A549 (cell line): ENCODE data around the gene SUMO3. TPM values are rescaled to one million over a fixed set of nuclear protein-coding genes. Genes with fewer than 3 reads are reported as not detected.

Source experiments
- CBX8 ChIP-seq: fragments of 200-600 bp; sonication (generic); IDR thresholded peaks from 2 replicates; pipeline ENCODE4 v1.6.1; 2016
- CHD2 ChIP-seq: fragments of 150-350 bp; IDR thresholded peaks from 2 replicates; pipeline ENCODE4 v1.6.1; 2014; ENCODE audit warnings: low read length; ENCODE audit not compliant: partially characterized antibody
- CHD4 ChIP-seq: fragments of 200-600 bp; sonication (generic); IDR thresholded peaks from 2 replicates; pipeline ENCODE4 v1.6.1; 2016; ENCODE audit warnings: antibody characterized with exemption, mild to moderate bottlenecking, borderline replicate concordance
- EHF ChIP-seq: fragments of 250-450 bp; sonication (Bioruptor Pico); IDR thresholded peaks from 2 replicates; pipeline ENCODE4 v1.5.0; 2020; ENCODE audit warnings: mild to moderate bottlenecking
- EHMT2 ChIP-seq: fragments of 200-600 bp; sonication (generic); IDR thresholded peaks from 2 replicates; pipeline ENCODE4 v1.6.1; 2016; ENCODE audit warnings: antibody characterized with exemption, low read depth, mild to moderate bottlenecking, moderate library complexity
- EP300 ChIP-seq, 2 experiments: fragments of >200 bp; sonication (Bioruptor Twin); formaldehyde crosslinking; IDR thresholded peaks; 2 replicates in 1 of 2; 3 replicates in 1 of 2; pipeline ENCODE4 v1.6.1; 2016 to 2017
- ESRRA ChIP-seq: fragments of 150-350 bp; IDR thresholded peaks from 2 replicates; pipeline ENCODE4 v1.6.1; 2014; ENCODE audit warnings: mild to moderate bottlenecking, low read length, borderline replicate concordance
- FOSB ChIP-seq: fragments of 250-450 bp; sonication (Bioruptor Pico); IDR thresholded peaks from 2 replicates; pipeline ENCODE4 v1.5.0; 2020; ENCODE audit warnings: mild to moderate bottlenecking, moderate library complexity
- FOSL2 ChIP-seq, 2 experiments: fragments of 450-650 bp in 1 of 2; fragments of >200 bp in 1 of 2; sonication (Bioruptor Twin) in 1 of 2; formaldehyde crosslinking; IDR thresholded peaks; 2 replicates each; pipeline versions ENCODE4 v1.5.0 to v1.6.1; 2016 to 2020; ENCODE audit warnings: mild to moderate bottlenecking in 1 of 2, moderate library complexity in 1 of 2
- GATA3 ChIP-seq: IDR thresholded peaks from 2 replicates; pipeline ENCODE4 v1.6.1; 2012; ENCODE audit warnings: borderline replicate concordance
- HEYL ChIP-seq: fragments of 250-450 bp; sonication (Bioruptor Pico); IDR thresholded peaks from 2 replicates; pipeline ENCODE4 v1.8.0; 2021; ENCODE audit warnings: mild to moderate bottlenecking, moderate library complexity
- HOXA7 ChIP-seq: fragments of 250-450 bp; sonication (Bioruptor Pico); IDR thresholded peaks from 2 replicates; pipeline ENCODE4 v1.5.0; 2020; ENCODE audit warnings: mild to moderate bottlenecking, moderate library complexity
- HOXB5 ChIP-seq: fragments of 250-450 bp; sonication (Bioruptor Pico); IDR thresholded peaks from 2 replicates; pipeline ENCODE4 v1.5.0; 2020; ENCODE audit warnings: mild to moderate bottlenecking, moderate library complexity
- JUNB ChIP-seq: fragments of >200 bp; sonication (Bioruptor Twin); formaldehyde crosslinking; IDR thresholded peaks from 2 replicates; pipeline ENCODE4 v1.6.1; 2016
- KDM5A ChIP-seq: fragments of 200-600 bp; sonication (generic); IDR thresholded peaks from 2 replicates; pipeline ENCODE4 v1.6.1; 2016; ENCODE audit warnings: antibody characterized with exemption, mild to moderate bottlenecking
- MAFK ChIP-seq: fragments of 450-650 bp; IDR thresholded peaks from 2 replicates; pipeline ENCODE4 v1.6.1; 2014; ENCODE audit not compliant: partially characterized antibody
- MAZ ChIP-seq: fragments of 150-350 bp; IDR thresholded peaks from 2 replicates; pipeline ENCODE4 v1.6.1; 2014; ENCODE audit warnings: antibody characterized with exemption, low read depth, low read length, borderline replicate concordance
- MYC ChIP-seq: IDR thresholded peaks from 2 replicates; pipeline ENCODE4 v1.6.1; 2012; ENCODE audit warnings: mild to moderate bottlenecking, inconsistent platforms, low read length, improper control_type of control experiment, borderline replicate concordance
- NFE2L2 ChIP-seq: fragments of 150-350 bp; conservative IDR thresholded peaks from 2 replicates; pipeline ENCODE4 v1.6.1; 2014; ENCODE audit warnings: low read length
- NPAS2 ChIP-seq: fragments of 250-450 bp; sonication (Bioruptor Pico); IDR thresholded peaks from 2 replicates; pipeline ENCODE4 v1.8.0; 2022; ENCODE audit warnings: mild to moderate bottlenecking, moderate library complexity, borderline replicate concordance
- NR3C1 ChIP-seq: fragments of >200 bp; sonication (Bioruptor Twin); formaldehyde crosslinking; IDR thresholded peaks from 3 replicates; pipeline ENCODE4 v1.6.1; 2017
- PHF8 ChIP-seq: fragments of 200-600 bp; sonication (generic); IDR thresholded peaks from 2 replicates; pipeline ENCODE4 v1.6.1; 2016; ENCODE audit warnings: low read depth, mild to moderate bottlenecking, antibody characterized with exemption, moderate library complexity, borderline replicate concordance
- POLR2A ChIP-seq: IDR thresholded peaks from 2 replicates; pipeline ENCODE4 v1.6.1; 2012; ENCODE audit warnings: mild to moderate bottlenecking, low read length
- POLR2AphosphoS2 ChIP-seq: conservative IDR thresholded peaks from 2 replicates; pipeline ENCODE4 v1.6.1; 2012; ENCODE audit warnings: low read length, improper control_type of control experiment, inconsistent platforms
- RAD21 ChIP-seq, 2 experiments: fragments of >200 bp in 1 of 2; sonication (Bioruptor Twin) in 1 of 2; formaldehyde crosslinking in 1 of 2; IDR thresholded peaks in 1 of 2; conservative IDR thresholded peaks in 1 of 2; 2 replicates in 1 of 2; 3 replicates in 1 of 2; pipeline ENCODE4 v1.6.1; 2012 to 2018; ENCODE audit warnings: inconsistent platforms in 1 of 2
- RARB ChIP-seq: fragments of 250-450 bp; sonication (Bioruptor Pico); IDR thresholded peaks from 2 replicates; pipeline ENCODE4 v1.8.0; 2021; ENCODE audit warnings: mild to moderate bottlenecking, moderate library complexity
- RCOR1 ChIP-seq: fragments of 150-350 bp; IDR thresholded peaks from 2 replicates; pipeline ENCODE4 v1.6.1; 2014; ENCODE audit warnings: antibody characterized with exemption, low read length, low read depth
- RFX5 ChIP-seq: fragments of 450-650 bp; IDR thresholded peaks from 2 replicates; pipeline ENCODE4 v1.7.1; 2014; ENCODE audit warnings: antibody characterized with exemption, mild to moderate bottlenecking, moderate library complexity
- RNF2 ChIP-seq: fragments of 200-600 bp; sonication (generic); IDR thresholded peaks from 2 replicates; pipeline ENCODE4 v1.6.1; 2016; ENCODE audit warnings: low read depth, mild to moderate bottlenecking, antibody characterized with exemption, moderate library complexity, borderline replicate concordance
- SMC3 ChIP-seq: fragments of >200 bp; sonication (Bioruptor Twin); formaldehyde crosslinking; IDR thresholded peaks from 3 replicates; pipeline ENCODE4 v1.6.1; 2018; ENCODE audit warnings: inconsistent platforms
- SREBF2 ChIP-seq: fragments of 450-650 bp; IDR thresholded peaks from 2 replicates; pipeline ENCODE4 v1.6.1; 2014; ENCODE audit warnings: mild to moderate bottlenecking, moderate library complexity
- TFCP2L1 ChIP-seq: fragments of 250-450 bp; sonication (Bioruptor Pico); IDR thresholded peaks from 2 replicates; pipeline ENCODE4 v1.5.0; 2021; ENCODE audit warnings: mild to moderate bottlenecking
- TP53 ChIP-seq: fragments of 250-450 bp; sonication (Bioruptor Pico); IDR thresholded peaks from 2 replicates; pipeline ENCODE4 v1.5.0; 2021; ENCODE audit warnings: mild to moderate bottlenecking, moderate library complexity
- ZC3H11A ChIP-seq: fragments of 450-650 bp; IDR thresholded peaks from 2 replicates; pipeline ENCODE4 v1.6.1; 2014; ENCODE audit warnings: antibody characterized with exemption, mild to moderate bottlenecking
- polyA plus RNA-seq, 4 experiments: library from polyadenylated mRNA; depleted of rRNA in 3 of 4; stranded (reverse); fragments of >200 nt; fragmentation: RNase III in 1 of 4; extraction: RNeasy Plus Mini Kit Qiagen cat#74134 plus additional on column Dnase treatment in 1 of 4; gene quantifications; 2 replicates in 3 of 4; 3 replicates in 1 of 4; pipeline ENCODE4 v1.2.3, GENCODE V29; 2011 to 2017
- TF ChIP-seq, protein P1 (sequence below): fragments of 450-650 bp; IDR thresholded peaks from 2 replicates; pipeline ENCODE4 v1.6.1; 2014; ENCODE audit warnings: antibody characterized with exemption
- TF ChIP-seq, protein P2 (sequence below): IDR thresholded peaks from 2 replicates; pipeline ENCODE4 v1.6.1; 2012; ENCODE audit warnings: low read depth, borderline replicate concordance
- TF ChIP-seq, protein P3 (sequence below): fragments of >200 bp; sonication (Bioruptor Twin); formaldehyde crosslinking; IDR thresholded peaks from 3 replicates; pipeline ENCODE4 v1.5.1; 2016
- TF ChIP-seq, protein P4 (sequence below): fragments of >200 bp; sonication (Bioruptor Twin); formaldehyde crosslinking; IDR thresholded peaks from 2 replicates; pipeline ENCODE4 v1.6.1; 2016

SUMO3 gene
- polyA plus RNA-seq, 2 of the 4 experiments (the other 2 are of a cell fraction): 78.4 to 110 TPM

DNA sequence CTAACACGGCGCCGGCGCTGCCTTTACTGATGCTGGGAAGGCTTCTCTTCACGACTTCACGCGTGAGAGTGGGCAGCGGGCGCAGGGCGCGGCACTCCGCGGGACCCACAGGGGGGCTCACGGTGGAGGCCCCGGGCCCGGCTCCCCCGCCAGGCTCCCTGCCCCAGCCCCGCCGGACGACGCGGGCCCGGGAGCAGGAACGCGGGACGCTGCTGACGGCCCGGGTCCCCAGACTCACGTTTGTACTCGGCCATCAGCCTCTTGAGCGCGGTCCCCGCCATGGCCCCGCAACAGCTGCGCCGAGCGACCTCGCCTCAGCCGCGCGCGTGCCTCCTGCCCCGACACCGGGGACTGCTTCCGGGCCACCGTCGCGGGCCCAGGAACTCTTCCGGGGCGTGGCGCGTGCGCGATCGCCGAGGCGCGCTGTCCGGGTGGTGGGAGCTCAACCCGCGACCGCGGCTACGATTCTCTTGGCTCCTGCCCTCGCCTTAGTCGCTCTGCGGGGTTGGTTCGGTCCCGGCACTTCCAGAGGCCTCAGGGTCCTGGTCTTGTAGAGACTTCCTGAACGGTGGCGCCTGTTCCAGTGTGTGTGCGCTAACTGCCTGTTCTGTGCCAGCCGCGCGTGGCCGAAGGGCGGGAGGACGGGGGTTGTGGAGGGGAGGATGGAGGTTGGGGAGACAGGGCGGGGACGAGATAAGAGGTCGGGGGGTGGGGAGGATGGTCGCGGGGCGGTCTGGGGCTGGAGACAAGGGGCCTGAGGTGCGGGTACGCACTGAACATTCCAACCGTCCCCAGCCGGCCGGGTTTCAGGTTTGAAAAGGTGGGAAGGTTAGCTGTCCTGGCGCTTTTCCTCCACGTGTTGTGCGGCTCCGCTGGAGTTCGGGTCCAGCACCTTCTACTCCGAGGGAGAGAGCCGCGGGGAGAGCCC lies 16.1 kb downstream of the SUMO3 start, which contains the start of gene UBE2G2 (continued):
- TF ChIP-seq POLR2A (no peak; the same call in 1 of the 2 replicates), EHMT2 (no peak), POLR2AphosphoS2 (no peak), RFX5 (no peak), NFE2L2 (no peak), FOSL2 (IDR thresholded peaks at IDR 0.05) (no peak), FOSL2 (CRISPR knock-in tag; IDR thresholded peaks at IDR 0.05) (no peak), FOSB (CRISPR knock-in tag) (no peak), SREBF2 (no peak), GATA3 (no peak), RCOR1 (no peak), HOXB5 (CRISPR knock-in tag) (0 out of 2 replicates have a peak, but pooled peaks have one; percentile 25), MAZ (no peak), RAD21 (conservative IDR thresholded peaks at IDR 0.05 in 1 of 2, IDR thresholded peaks at IDR 0.05 in 1 of 2) (no peak), RARB (CRISPR knock-in tag) (no peak), SMC3 (no peak), JUNB (no peak), EP300 (IDR thresholded peaks at IDR 0.05) (no peak), CBX8 (no peak), ESRRA (no peak), HEYL (CRISPR knock-in tag) (no peak), NR3C1 (no peak), PHF8 (peak; percentile 80; the same call in 1 of the 2 replicates), MAFK (no peak), ZC3H11A (no peak), EHF (CRISPR knock-in tag) (no peak), KDM5A (peak; percentile 46; the same call in 1 of the 2 replicates), CHD4 (no peak), TFCP2L1 (CRISPR knock-in tag) (no peak), RNF2 (no peak), TP53 (peak; percentile 63; the same call in 1 of the 2 replicates), NPAS2 (CRISPR knock-in tag) (no peak), MYC (peak; percentile 73; the same call in 1 of the 2 replicates), CHD2 (no peak), HOXA7 (CRISPR knock-in tag) (no peak)
- TF ChIP-seq, protein P1, sequence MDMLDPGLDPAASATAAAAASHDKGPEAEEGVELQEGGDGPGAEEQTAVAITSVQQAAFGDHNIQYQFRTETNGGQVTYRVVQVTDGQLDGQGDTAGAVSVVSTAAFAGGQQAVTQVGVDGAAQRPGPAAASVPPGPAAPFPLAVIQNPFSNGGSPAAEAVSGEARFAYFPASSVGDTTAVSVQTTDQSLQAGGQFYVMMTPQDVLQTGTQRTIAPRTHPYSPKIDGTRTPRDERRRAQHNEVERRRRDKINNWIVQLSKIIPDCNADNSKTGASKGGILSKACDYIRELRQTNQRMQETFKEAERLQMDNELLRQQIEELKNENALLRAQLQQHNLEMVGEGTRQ: no peak
- TF ChIP-seq, protein P2, sequence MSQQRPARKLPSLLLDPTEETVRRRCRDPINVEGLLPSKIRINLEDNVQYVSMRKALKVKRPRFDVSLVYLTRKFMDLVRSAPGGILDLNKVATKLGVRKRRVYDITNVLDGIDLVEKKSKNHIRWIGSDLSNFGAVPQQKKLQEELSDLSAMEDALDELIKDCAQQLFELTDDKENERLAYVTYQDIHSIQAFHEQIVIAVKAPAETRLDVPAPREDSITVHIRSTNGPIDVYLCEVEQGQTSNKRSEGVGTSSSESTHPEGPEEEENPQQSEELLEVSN: peak; percentile 90
- TF ChIP-seq, protein P3, sequence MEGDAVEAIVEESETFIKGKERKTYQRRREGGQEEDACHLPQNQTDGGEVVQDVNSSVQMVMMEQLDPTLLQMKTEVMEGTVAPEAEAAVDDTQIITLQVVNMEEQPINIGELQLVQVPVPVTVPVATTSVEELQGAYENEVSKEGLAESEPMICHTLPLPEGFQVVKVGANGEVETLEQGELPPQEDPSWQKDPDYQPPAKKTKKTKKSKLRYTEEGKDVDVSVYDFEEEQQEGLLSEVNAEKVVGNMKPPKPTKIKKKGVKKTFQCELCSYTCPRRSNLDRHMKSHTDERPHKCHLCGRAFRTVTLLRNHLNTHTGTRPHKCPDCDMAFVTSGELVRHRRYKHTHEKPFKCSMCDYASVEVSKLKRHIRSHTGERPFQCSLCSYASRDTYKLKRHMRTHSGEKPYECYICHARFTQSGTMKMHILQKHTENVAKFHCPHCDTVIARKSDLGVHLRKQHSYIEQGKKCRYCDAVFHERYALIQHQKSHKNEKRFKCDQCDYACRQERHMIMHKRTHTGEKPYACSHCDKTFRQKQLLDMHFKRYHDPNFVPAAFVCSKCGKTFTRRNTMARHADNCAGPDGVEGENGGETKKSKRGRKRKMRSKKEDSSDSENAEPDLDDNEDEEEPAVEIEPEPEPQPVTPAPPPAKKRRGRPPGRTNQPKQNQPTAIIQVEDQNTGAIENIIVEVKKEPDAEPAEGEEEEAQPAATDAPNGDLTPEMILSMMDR: no peak
- TF ChIP-seq, protein P4, sequence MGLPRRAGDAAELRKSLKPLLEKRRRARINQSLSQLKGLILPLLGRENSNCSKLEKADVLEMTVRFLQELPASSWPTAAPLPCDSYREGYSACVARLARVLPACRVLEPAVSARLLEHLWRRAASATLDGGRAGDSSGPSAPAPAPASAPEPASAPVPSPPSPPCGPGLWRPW: no peak
